GM12801 (cell line): ENCODE measurements around the gene TBC1D30.

Source experiments
- CTCF ChIP-seq: IDR thresholded peaks from one replicate; pipeline ENCODE4 v1.5.1; 2011; ENCODE audit warnings: control low read depth; ENCODE audit not compliant: insufficient read length; ENCODE audit errors: extremely low read depth

The TBC1D30 gene

GRCh38 chr12:64785838-64786237 lies 38.6 kb upstream of the TBC1D30 start:
- no peak for TF ChIP-seq CTCF

GRCh38 chr12:64790166-64790565 lies 34.3 kb upstream of the TBC1D30 start:
- no peak for TF ChIP-seq CTCF

- no peak for TF ChIP-seq CTCF
Measured at GRCh38 chr12:64791036-64791435, 33.4 kb upstream of the TBC1D30 start.

GRCh38 chr12:64792128-64792527 lies 32.3 kb upstream of the TBC1D30 start:
- no peak for TF ChIP-seq CTCF

- no peak for TF ChIP-seq CTCF
Measured at GRCh38 chr12:64793610-64794009, 30.8 kb upstream of the TBC1D30 start.

GRCh38 chr12:64794305-64794704 lies 30.1 kb upstream of the TBC1D30 start:
- no peak for TF ChIP-seq CTCF

GRCh38 chr12:64796205-64796845 lies 28.1 kb upstream of the TBC1D30 start:
- TF ChIP-seq CTCF, result no peak
